Activated CD4-positive, alpha-beta T cell treated with anti-CD3 and anti-CD28 coated beads for 48 hours (primary cell): ENCODE results near the gene CES3.
A peak's percentile ranks its signal among the peaks of the same experiment; 100 is the strongest.

Source experiments
- DNase-seq: peaks from one replicate; pipeline ENCODE4 v3.0.0-alpha.2; 2020

Gene CES3

DNA sequence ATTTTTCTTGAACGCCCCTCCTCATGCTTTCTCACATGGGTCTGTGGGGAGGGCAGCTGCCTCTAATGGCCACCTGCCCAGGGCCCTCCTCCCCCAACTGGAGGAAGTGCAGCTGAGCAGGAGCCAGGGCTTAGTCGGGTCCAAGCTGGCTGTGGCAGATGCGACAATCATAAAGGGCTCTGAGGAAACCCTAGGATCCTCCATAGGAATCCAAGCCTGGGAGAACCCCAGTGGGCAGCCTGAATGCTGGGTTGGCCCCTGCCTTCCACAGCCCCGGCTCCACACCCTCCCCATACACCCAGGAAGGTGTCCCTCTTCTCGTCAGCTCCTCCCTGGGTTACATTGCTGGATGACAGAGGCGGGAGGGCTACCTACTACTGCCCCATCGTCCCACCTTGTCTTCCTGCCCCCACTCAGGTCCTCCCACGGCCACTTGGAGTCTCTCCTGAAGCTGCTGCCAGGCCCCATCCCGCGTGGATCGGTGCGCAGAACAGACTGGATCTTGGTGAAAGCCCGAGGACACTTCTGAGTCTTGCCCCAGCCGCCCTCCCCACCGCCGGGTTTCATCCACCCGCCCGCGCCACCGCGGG is 52.3 kb downstream of the CES3 start:
- no peak for DNase-seq

DNA sequence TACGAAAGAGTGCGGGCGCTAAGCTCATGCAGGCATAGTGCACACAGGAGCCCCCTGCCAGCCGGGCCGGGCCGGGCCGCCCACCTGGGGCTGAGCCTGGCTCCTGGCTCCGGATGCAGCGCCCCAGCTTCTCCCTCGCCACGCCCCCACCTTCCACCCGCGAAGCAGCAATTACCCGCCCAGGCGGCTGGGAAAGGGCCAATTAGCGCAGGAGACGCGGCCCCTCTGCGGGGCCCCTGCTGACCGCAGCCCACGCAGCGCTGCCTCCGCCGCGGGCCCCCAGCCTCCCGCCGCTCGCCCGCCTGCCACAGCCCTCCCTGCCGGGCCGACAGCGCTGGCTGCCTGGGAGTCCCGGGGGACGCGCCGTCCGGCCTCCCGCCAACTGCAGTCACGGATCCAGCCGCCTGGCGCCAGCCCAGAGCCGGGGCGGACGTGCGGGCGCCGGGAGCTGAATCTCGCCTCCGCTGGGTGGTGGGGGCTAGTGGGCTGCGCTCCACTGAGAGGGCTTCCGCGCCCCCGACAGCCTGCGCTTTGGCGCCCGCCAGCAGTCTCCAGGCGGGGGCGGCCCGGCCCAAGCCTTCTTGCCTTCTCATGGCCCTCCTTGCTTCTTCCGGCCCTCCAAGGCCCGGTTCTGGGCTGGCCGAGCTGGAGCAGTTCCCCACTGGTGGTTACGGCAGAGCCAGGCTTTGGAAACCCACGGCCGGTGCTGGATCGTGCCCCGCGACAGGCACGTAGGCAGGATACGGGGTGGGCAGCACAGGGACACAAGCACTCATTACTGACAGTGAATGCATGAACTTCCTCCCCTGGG is 53.0 kb downstream of the CES3 start:
- DNase-seq = peak; percentile 88

DNA sequence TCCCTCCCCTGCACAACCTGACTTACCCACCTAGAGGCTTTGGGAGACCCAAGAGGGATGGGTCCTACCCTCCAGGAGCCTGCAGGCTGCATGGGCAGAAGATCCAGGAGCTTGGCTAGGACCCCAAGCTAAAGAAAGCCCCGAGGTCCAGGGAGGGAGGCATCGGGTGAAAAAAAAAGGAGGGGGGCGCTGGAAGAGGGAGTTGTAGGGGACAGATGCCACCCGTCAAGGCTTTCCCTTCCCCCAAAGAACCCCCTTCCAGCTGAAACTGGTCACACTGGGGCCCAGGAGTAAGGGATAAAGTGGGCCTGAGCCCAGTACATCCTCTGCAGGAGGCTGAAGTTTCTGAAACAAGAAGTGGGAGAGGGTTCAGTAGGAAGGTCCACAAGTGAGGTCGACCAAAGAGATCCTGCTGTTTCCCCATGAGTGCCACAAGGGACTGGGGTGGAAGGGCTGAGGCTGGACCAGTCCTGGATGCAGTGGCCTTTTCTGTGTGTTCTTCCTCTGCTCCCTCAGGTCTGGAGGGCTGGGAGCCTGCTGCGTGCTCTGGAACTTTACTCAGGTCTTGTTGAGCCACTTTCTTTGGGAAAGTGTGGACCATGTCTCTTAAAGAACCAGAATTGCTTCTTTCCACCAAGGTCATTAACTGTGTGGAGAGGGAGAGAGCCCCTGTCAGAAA is 53.7 kb downstream of the CES3 start:
- no peak for DNase-seq

DNA sequence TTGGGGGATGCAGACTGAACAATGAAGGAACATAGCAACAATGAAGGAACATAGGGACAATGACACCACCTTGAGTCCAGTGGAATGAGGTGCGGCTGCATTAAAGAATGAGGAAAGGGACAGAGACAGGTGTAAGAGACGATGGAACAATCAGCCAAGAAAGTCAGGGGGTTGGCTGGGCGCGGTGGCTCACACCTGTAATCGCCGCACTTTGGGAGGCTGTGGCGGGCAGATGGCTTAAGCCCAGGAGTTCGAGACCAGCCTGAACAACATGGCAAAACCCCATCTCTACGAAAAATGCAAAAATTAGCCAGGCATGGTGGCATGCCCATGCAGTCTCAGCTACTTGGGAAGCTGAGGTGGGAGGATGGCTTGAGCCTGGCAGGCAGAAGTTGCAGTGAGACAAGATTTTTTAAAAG is 54.3 kb downstream of the CES3 start:
- no peak for DNase-seq

DNA sequence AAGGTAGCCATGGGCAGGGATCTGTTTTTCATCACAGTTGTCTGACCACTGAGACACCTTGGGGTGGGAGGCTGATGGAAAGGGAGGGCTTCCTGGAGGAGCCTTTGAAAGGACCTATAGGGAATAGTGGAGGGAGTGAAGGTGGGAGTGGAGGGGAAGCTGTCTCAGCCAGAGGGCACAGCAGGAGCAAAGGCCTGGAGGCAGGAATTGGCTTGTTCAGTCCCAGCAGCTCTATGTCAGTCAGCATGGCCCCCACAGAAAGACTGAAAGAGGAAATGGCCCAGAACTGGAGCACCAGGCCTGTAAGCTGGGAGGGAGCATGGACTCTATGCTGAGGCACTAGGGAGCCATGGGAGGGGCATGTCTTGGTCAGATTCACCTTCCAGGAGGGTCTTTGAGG is 55.1 kb downstream of the CES3 start:
- no peak for DNase-seq

DNA sequence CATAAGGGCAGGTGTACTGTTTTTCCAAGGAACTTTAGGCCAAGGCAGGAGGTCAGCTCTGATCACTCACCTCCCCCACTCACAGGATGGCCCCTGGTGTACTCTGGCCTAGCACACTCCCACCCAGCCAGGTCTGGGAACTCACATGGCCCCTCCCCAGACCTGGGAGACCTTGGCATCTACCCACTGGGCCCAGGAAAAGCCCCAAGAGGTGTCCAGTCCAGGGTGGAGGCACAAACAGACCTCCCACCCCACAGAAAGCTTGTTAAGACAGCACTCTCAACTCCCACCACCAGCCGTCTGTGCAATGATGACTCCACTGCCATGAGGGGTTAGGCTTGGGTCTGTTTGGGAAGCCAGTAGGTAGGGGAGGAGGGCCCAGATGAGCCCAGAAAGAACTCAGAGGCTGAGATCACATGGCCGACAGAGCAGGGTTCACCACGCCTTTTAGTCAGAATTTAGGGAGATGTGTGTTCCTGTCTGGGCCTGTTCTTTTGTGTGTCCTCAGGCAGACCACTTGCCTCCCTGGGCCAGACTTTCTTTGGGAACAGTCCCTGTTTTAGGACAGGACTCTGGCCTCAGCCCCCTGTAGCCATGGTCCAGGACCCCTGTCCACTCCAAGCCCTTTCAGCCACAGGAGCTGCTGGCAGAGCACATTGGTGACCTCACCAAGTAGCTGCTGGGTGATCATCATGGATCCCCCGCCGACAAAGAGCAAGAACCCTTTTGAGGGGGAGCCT is 55.8 kb downstream of the CES3 start:
- DNase-seq = no peak

DNA sequence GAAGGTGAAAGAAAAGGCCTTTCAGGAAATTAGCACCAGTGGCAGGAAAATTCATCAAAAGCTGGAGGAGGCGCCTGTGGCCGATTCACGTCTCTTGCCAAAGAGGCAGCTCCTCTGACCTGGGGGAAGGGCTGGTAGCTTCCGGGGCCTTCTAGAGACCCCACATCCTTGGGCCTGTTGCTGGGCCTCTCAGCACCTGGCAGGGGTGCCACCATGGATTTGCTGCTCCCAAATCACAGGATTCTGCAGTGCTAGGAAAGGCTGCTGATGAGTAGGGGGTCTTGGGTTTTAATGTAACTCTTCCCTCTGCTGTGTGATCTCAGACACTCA is 56.3 kb downstream of the CES3 start:
- no peak for DNase-seq

DNA sequence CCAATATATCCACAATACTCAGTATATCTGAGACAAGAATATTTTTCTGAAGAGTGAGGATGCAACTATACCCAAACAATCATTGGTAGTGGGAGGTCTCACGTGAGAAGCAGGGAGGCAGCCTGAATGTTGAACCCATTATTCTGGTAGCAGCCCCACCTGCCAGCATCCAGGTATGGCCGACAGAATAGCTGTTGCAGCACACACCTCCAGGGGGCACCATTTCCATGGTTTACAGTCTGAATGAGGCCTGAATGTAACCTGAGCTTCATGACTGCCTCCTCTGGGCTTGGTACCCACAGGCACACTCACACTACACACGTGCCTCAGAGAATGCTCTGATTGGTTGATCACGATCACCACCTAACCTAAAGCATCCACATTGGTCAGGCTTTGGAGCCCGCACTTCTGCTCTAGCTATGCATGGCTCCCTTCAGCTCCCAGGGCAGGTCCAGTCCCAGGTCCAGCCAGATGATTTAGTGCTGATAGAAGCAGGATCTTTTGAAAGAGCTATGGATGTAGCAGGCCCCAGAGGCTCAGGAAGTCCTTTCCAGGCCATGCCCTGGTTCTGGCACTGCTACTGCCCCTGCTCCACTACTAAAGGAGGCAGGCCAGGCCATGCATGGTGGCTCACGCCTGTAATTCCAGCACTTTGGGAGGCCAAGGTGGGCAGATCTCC is 56.9 kb downstream of the CES3 start:
- peak; percentile 94 for DNase-seq

DNA sequence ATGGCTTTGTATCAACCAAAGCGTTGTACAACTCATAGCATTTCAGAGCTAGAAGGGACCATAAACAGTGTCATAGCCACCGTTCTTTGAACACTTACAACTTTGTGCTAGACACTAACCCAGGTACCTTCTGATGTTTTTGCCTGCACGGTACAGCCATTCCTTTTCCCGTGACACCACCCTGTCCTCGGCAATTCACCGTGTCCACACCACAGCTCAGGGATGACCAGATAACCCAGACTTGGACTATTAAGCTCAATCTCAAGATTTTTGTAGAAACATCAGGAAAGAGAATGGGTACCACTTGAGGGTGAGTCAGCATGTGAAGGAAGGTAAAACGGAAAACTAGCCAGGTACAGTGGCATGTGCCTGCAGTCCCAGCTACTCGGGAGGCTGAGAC is 58.1 kb downstream of the CES3 start:
- no peak for DNase-seq

DNA sequence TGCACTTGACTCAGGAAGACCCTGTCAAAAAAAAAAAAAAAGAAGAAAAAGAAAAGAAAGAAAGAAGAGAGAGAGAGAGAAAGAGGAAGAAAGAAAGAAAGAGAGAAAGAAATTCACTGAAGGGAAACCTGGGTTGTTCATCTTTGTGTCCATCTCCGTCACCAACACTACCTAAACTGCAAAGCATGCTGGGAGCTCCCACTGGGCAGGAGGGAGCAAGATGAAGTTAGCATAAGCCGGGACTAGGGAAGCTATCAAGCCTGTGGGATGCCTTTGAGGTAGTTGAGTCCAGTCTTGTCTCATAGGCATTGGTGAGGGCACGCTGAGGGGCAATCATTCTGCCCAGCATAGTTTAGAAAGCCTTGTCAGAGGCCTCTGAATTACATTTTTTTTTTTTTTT is 60.3 kb downstream of the CES3 start:
- DNase-seq = no peak

DNA sequence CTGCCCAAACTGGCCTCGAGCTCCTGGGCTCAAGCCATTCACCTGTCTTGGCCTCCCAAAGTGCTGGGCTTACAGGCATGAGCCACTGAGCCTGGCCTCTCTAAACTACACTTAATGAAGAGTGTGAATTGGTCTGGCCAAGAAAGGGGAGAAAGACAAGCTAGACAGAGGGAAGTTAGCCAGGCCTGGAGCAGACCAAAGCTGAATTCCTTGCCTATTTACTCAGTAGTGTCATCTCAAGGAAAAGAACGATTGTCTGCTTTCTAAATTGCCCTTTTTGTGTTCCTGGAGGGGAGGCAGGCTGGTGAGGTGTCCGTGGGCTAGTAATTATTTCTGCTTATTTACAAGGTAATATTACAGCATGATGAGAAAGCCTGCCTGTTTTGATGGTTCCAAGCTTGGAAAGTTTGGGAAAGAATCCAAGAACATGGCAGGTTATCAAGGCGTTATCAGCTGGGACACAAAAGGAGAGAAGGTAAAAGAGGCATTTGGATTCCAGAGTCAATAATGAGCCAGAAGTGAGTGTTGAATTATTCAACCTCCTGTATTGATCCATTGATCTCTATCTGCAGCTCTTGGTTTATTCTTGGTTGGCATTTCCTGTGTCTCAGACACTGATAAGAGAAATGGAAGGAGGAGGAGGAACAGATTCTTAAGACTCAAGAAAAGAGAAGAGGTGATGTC is 61.6 kb downstream of the CES3 start:
- no peak for DNase-seq

DNA sequence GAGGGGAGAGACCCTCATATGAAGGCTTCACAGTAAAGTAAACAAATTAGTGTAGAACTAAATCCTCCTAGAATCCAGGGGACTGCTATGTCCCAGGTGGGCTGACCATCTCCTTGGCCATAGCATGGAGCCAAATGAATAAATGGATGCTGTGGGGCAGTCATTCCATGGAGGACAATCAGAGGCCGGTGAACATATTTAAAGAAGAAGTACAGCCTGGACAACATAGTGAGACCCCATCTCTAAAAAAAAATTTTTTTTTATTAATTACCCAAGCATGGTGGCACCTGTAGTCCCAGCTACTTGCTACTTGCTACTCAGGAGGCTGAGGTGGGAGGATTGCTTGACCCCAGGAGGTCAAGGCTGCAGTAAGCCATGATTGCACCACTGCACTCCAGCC is 62.6 kb downstream of the CES3 start:
- no peak for DNase-seq
